ENCODE measurements around the gene TRIM65.

Gene TRIM65, protein sequence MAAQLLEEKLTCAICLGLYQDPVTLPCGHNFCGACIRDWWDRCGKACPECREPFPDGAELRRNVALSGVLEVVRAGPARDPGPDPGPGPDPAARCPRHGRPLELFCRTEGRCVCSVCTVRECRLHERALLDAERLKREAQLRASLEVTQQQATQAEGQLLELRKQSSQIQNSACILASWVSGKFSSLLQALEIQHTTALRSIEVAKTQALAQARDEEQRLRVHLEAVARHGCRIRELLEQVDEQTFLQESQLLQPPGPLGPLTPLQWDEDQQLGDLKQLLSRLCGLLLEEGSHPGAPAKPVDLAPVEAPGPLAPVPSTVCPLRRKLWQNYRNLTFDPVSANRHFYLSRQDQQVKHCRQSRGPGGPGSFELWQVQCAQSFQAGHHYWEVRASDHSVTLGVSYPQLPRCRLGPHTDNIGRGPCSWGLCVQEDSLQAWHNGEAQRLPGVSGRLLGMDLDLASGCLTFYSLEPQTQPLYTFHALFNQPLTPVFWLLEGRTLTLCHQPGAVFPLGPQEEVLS

DNA sequence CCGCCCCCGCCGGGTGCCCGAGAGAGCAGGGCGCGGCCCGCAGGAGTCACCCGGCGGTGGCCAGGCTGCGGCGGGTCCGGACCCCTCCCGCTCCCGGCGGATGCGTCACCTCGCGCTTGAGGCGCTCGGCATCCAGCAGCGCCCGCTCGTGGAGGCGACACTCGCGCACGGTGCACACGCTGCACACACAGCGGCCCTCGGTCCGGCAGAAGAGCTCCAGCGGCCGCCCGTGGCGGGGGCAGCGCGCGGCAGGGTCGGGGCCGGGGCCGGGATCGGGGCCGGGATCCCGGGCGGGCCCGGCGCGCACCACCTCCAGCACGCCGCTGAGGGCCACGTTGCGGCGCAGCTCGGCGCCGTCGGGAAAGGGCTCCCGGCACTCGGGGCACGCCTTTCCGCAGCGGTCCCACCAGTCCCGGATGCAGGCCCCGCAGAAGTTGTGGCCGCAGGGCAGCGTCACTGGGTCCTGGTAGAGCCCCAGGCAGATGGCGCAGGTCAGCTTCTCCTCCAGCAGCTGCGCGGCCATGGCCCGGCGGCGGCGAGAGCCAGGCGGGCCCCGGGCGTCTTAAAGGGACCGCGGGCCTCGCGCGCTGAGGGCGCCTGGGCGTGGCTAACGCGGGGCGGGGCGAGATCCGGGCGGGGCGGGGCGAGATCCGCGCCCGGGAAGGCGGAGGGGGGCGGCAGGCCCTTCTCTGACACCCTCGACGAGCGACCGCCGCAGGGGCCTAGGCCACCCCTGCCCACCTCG lies at the start of gene TRIM65:
Gene TRIM65 (minus strand): TSS at position 537 of the 745 bp plus-strand sequence. CDS start 14 bp downstream, at position 523.
- peak; percentile 73 to 76 for DNase-seq

GRCh38 chr17:75945211-75945610 lies 48.5 kb upstream of the TRIM65 start:
- no peak for DNase-seq

DNA sequence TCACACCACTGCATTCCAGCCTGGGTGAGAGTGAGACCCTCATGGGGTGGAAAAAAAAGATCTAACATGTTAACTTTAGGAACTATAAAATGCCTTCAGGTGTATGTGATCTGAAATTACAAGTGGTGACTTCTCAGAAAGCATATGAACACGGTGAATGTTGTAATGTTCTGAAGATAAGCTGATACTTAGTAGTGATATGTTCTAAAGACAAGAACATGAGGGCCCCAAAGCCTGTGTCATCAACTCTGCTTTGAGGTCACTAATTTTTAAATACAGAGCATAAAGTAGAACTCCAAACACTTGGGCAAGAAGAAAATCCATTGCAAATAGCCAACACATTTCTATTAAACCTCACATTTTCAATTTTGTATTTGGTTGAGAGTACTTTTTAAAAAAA lies 46.7 kb upstream of the TRIM65 start:
- DNase-seq = no peak

DNA sequence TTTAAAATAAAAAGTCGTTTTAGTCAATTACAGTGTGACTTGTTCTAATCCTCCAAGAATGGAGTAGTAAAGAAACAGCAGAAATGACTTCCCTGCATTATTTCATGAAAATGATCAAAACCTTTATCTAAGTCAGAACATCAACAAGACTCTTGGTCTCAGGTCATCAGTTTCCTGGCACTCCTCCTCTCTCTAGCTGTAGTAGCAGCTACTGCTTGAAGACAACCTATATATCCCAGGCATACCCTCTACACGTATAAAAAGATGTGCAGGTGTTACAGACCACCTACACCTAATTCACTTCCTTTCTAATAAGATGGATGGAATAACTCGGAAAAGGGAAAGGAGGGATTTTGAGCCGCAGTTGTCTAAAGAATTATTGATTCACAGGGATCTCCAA lies 45.7 kb upstream of the TRIM65 start:
- DNase-seq = no peak

GRCh38 chr17:75941442-75941819 lies 44.7 kb upstream of the TRIM65 start:
- no peak for DNase-seq

GRCh38 chr17:75940727-75941441 lies 44.1 kb upstream of the TRIM65 start, which contains the start of gene FBF1:
FBF1 (minus strand) TSS chr17:75941042; CDS start chr17:75938149, 2,893 bp downstream.
- DNase-seq = peak; percentile 95 to 96

- DNase-seq = no peak
Measured at GRCh38 chr17:75937652-75938051, 40.9 kb upstream of the TRIM65 start.

DNA sequence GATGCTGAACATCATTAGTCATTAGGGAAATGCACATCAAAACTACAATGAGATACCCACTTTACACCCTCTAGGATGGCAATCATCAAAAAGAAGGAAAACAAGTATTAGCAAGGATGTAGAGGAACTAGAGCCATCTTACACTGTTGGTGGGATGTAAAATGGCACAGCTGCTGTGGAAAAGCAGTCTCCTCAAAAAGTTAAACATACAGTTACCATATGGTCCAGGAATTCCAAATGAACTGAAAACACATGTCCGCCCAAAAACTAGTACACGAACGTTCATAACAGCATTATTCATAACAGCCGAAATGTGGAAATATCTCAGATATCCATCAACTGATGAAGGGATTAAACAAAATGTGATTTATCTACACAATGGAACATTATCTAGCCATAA lies 37.1 kb upstream of the TRIM65 start:
- DNase-seq = no peak

GRCh38 chr17:75932852-75933251 lies 36.1 kb upstream of the TRIM65 start:
- DNase-seq = no peak

DNA sequence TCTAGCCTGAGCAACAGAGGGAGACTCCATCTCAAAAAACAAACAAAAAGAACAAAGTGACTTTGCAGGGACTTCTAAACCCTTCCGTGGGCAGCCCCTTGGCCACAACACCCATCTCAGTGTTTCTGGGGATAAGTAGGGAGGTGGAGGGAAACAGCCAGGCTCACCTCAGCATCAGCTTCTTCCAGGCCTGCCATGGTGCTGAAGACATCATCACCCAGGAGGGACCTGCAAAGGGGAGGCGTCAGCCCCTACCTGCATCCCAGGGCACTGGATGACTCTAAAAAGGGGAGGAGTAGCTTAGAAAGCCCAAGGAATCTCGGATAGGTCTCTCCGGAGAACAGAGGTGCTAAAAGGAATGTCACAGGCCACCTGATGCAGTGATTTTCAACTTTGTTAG lies 34.3 kb upstream of the TRIM65 start:
- DNase-seq = no peak

DNA sequence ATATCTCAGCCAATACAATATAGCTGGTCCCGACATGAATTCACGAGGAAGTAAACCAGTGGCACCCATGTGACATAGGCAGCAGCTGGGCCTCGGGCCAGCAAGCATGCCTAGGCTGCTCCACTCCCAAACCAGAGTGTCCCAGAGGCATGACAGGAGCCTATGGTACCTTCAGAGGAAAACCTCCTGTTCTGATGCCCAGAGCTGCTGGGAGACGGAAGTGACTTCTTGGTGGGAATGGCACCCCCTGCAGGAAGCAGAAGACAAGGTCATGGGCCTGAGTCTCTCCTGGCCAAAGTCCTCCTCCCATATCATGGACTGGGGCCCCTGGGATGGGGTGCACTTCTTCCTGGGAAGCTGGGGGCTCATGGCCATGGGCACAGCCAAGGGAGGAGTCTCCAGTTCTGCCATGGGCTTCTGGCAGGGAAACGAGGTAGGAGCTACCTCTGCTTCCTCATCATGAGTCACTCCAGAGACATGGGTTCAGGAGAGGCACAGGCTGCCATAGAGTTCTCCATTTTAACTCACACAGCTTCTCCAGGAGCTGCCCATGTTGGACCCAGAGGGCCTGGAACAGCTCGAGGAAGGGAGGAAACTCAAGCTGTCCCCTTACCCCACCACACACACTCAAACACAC lies 30.7 kb upstream of the TRIM65 start:
- DNase-seq = no peak

DNA sequence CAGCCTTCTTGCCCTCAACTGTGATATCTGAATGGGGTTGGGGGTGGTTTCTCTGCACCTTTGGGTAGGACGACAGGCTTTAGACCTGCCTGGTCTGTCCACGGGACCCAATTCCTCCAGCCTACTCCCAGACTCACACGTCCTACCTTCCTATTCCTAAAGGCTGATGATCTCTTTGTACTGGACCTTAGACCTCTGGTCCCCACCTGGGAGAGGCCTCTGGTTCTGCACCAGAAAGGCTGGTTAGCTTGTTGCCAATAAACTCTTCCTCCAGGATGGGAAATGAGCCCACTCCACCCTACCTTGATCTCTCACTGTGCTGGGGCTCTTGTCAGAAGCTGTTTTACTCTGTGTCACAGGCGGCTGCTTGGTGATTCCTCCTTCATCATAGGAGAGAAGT lies 29.7 kb upstream of the TRIM65 start:
- no peak for DNase-seq

DNA sequence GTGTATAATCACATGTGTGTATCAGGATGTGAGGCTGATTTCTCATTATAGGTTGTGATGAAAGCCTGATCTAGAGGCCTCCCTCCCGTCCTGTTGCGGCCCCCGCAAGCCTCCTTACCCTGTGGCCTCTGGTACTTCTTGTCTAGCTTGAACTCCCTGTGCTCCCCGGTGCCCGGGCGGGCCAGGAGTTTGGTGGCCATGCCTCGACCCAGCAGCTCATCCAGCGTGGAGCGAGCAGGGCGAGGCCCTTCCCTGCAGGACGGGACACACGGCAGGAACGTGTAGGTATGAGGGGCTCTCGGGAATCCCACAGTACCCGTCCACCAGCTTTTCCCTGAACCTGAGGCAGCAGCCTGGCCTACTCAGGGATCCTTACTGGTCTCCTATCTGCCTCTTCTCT lies 29.2 kb upstream of the TRIM65 start:
- DNase-seq = no peak

DNA sequence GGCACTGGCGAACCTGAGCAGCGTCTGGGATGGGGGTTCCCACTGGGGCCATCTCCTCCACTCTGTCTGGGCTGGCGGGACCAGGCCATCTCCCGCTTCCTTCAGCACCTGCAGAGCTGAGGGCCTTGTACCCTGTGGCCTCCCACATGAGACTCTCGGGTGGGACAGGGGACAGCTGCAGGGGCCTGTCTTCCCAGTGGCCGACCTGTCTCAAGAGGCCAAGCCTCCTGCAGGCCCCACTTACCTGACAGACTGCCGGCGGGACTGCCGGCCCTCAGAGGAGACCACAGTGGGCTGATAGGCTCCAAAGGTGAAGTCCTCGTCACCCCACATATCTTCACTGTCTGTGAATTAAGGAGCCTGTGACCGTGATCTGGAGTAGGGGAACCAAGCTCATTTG lies 28.4 kb upstream of the TRIM65 start:
- no peak for DNase-seq

- no peak for DNase-seq
Measured at GRCh38 chr17:75922963-75923874, 26.5 kb upstream of the TRIM65 start.

DNA sequence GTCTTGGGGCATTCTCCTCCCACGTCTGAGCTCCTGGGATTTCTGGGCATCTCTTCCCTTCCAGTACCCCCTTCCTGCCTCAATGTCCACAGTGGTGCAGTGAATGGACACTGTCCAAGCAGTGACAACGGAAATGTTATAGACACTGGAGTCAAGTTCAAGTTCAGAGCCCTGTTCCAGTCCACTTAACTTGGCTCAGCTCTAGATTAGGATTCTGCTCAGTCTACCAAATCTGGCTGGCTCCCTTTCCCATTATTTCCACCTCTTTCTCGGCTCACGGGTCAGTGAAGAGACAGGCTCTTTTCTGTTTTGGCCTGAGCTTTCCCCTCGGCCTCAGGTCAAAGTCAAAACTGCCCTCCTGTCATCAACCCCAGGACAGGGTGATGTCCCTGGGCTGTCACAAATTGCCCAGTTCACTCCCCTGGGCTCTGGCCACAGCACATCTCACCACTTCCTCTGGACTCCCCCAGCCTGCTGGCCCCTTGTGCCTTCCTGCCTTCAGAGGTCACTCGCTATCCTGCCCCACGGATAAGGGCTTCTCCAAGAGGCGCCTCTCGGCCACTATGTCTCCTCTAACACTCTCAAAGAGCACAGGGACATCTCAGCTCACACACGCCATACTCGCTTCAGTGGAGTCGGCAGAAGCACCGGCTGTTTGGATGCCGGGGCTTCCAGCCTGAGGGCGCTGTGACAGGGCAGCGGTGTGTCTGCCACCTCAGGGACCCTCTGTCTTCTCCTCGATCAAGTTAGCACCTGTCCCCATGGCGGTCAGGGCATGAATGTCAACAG lies 25.6 kb upstream of the TRIM65 start:
- DNase-seq = no peak

GRCh38 chr17:75921596-75921995 lies 24.8 kb upstream of the TRIM65 start:
- DNase-seq = no peak

- DNase-seq = no peak
Measured at GRCh38 chr17:75920045-75920560, 23.4 kb upstream of the TRIM65 start.

GRCh38 chr17:75919611-75920010 lies 22.9 kb upstream of the TRIM65 start:
- no peak for DNase-seq

GRCh38 chr17:75917917-75918445 lies 21.2 kb upstream of the TRIM65 start:
- DNase-seq = no peak
